DND-41 (cell line): ENCODE results near the gene DNAJB1.
"Not testable (repeated sequence)": the region's sequence is repeated elsewhere in the genome, so short reads cannot be mapped to it uniquely, and the experiment has no call there.

Experiments used
- ATAC-seq: fragments of 200-7000 bp; cut with Tn5 transposase; 3 replicates; pipeline ENCODE4 v1.9.1; 2021; ENCODE audit warnings: low read depth; ENCODE audit not compliant: insufficient read depth
- DNase-seq: peaks from one replicate; pipeline ENCODE4 v3.0.0-alpha.2; 2020
- H2AFZ ChIP-seq: 2 replicates; pipeline ENCODE4 v1.6.0; 2012; ENCODE audit warnings: low read depth, low read length
- H3K27ac ChIP-seq: 2 replicates; pipeline ENCODE4 v1.5.1; 2012; ENCODE audit warnings: low read length, inconsistent platforms
- H3K27me3 ChIP-seq: fragments of 200-600 bp; sonication (generic); 2 replicates; pipeline ENCODE4 v1.6.0; 2012; ENCODE audit warnings: low read length, mild to moderate bottlenecking, inconsistent platforms; ENCODE audit not compliant: insufficient read depth, poor library complexity
- H3K36me3 ChIP-seq: 2 replicates; pipeline ENCODE4 v1.5.1; 2012; ENCODE audit warnings: low read length, inconsistent platforms; ENCODE audit not compliant: insufficient read depth
- H3K4me1 ChIP-seq: 2 replicates; pipeline ENCODE4 v1.5.1; 2012; ENCODE audit warnings: mild to moderate bottlenecking, low read length; ENCODE audit not compliant: insufficient read depth
- H3K4me2 ChIP-seq: 2 replicates; pipeline ENCODE4 v1.6.0; 2012; ENCODE audit warnings: mild to moderate bottlenecking, moderate library complexity, low read length, inconsistent platforms; ENCODE audit not compliant: insufficient read depth
- H3K4me3 ChIP-seq, 2 experiments: fragments of 200-600 bp in 1 of 2; shearing (Covaris generic) in 1 of 2; 2 replicates each; pipeline ENCODE4 v1.5.1; 2012 to 2016; ENCODE audit warnings: inconsistent platforms in 2 of 2, low read length in 2 of 2, mild to moderate bottlenecking in 2 of 2, low read depth in 1 of 2, moderate library complexity in 1 of 2
- H3K79me2 ChIP-seq: 2 replicates; pipeline ENCODE4 v1.6.0; 2012; ENCODE audit warnings: low read length, inconsistent platforms; ENCODE audit not compliant: insufficient read depth
- H3K9ac ChIP-seq: 2 replicates; pipeline ENCODE4 v1.6.0; 2012; ENCODE audit warnings: low read depth, mild to moderate bottlenecking, inconsistent platforms, low read length, moderate library complexity
- H3K9me3 ChIP-seq: 2 replicates; pipeline ENCODE4 v1.5.1; 2012; ENCODE audit warnings: low read length, moderate library complexity, mild to moderate bottlenecking, inconsistent platforms; ENCODE audit not compliant: insufficient read depth, severe bottlenecking
- H4K20me1 ChIP-seq: 2 replicates; pipeline ENCODE4 v1.6.0; 2012; ENCODE audit warnings: low read length; ENCODE audit not compliant: insufficient read depth
- CTCF ChIP-seq: IDR thresholded peaks from 2 replicates; pipeline ENCODE4 v1.5.1; 2012; ENCODE audit warnings: borderline replicate concordance, low read length, moderate library complexity, mild to moderate bottlenecking; ENCODE audit not compliant: poor library complexity, severe bottlenecking; ENCODE audit errors: extremely low read depth
- EZH2 ChIP-seq: IDR thresholded peaks from 3 replicates; pipeline ENCODE4 v1.6.1; 2012; ENCODE audit warnings: borderline replicate concordance, low read depth, mild to moderate bottlenecking, moderate library complexity, low read length, inconsistent platforms; ENCODE audit not compliant: severe bottlenecking

Gene DNAJB1

DNA sequence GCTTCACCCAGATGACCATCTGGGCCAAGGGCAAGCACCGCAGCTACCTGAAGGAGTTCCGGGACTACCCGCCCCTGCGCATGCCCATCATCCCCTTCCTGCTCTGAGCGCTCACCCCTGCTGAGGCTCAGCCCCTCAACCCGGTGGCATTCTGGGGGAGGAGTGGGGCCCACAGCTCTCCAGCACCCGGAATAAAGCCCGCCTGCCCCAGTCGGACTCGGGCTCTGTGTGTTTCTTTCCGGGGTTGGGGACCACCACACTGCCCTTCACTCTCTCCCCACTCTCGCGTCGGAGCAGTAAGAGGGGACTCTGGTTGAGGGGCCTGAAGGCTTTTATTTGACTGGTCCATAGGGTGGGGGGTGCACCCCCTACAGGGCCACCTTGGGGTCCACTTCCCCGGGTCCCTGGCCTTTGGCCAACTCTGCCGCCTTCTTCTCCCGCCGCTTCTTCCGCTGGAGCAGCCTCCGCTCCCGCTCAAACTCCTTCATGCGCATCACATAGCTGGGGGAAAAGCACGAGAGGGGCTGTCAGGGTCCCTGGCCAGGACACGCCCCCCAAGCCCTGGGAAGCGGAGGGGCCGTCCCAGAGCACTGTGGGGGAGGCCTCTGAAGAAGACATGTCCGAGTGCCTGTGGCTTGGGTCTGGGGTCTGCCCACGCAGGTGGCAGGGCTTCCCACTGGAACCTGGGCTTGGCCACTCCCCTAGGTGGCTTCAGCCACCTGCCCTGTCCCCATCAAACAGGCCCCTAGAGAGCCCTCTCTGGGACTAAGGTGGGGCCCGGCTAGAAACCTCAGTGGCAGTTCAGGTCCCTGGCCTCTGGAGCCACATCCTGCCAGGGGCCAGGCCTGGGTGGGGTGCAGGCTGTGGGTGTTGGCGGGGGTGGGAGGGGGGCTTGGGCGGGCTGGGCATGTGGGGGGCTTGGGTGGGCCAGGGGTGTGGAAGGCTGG is 47.8 kb upstream of the DNAJB1 start:
- no peak overlapping the region for H3K9ac ChIP-seq
- H3K4me2 ChIP-seq = no peak overlapping the region
- no peak for DNase-seq
- peaks cover 54% of the 10 kb centered on the region for H3K36me3 ChIP-seq
- no peak overlapping the region for H2AFZ ChIP-seq
- no peak overlapping the region for H3K27ac ChIP-seq
- H3K79me2 ChIP-seq = peaks cover 41% of the 10 kb centered on the region
- TF ChIP-seq CTCF (no peak), EZH2 (no peak)
- no peak for ATAC-seq
- H3K4me3 ChIP-seq = no peak overlapping the region
- no peaks in the 10 kb centered on the region for H3K27me3 ChIP-seq
- peaks cover 57% of the 10 kb centered on the region for H4K20me1 ChIP-seq
- no peaks in the 10 kb centered on the region for H3K9me3 ChIP-seq
- H3K4me1 ChIP-seq = peaks cover 24% of the 10 kb centered on the region

DNA sequence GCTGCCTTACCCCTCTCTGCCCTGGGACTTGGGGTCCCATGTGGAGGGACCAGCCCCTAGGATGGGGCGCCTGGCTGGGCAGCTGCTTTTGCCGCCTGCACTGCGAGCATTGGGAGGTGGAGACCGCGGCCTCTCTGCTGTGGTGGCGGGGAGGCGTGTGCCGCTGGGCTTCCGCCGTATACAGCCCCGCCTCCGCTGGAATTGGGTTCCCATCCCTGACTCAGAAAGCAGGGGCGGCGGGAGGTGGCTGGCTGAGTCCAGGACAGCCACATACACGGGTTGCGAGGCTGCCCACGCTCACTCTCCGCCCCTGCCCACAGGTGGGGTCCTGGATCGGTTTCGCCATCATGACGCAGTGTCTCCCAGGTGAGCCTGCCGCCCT is 47.1 kb upstream of the DNAJB1 start:
- Histone ChIP-seq H3K27ac (no peak overlapping the region), H3K4me3 (no peak overlapping the region), H3K4me2 (no peak overlapping the region), H3K79me2 (peaks cover 41% of the 10 kb centered on the region), H3K9ac (no peak overlapping the region), H3K9me3 (no peaks in the 10 kb centered on the region), H3K4me1 (peaks cover 17% of the 10 kb centered on the region), H3K27me3 (no peaks in the 10 kb centered on the region), H2AFZ (no peak overlapping the region), H3K36me3 (peaks cover 54% of the 10 kb centered on the region), H4K20me1 (peaks cover 65% of the 10 kb centered on the region)
- ATAC-seq (no peak), DNase-seq (no peak)
- TF ChIP-seq CTCF (no peak), EZH2 (no peak)

GRCh38 chr19:14564652-14565297 is 46.6 kb upstream of the DNAJB1 start:
- peaks cover 70% of the 10 kb centered on the region for H4K20me1 ChIP-seq
- H3K36me3 ChIP-seq = peaks cover 54% of the 10 kb centered on the region
- H3K27me3 ChIP-seq, H3K9me3 ChIP-seq, H3K4me3 ChIP-seq, H2AFZ ChIP-seq, H3K9ac ChIP-seq, H3K4me2 ChIP-seq, H3K27ac ChIP-seq: not testable (repeated sequence)
- ATAC-seq = peak; percentile 43; the same call in 2 of the 3 replicates
- peaks cover 12% of the 10 kb centered on the region; the same call in 1 of the 2 replicates for H3K4me1 ChIP-seq
- peaks cover 42% of the 10 kb centered on the region for H3K79me2 ChIP-seq
- peak; percentile 40 for DNase-seq

- peak; percentile 62 for ATAC-seq
- Histone ChIP-seq H3K4me1 (peaks cover 6% of the 10 kb centered on the region; the same call in 1 of the 2 replicates), H4K20me1 (peaks cover 72% of the 10 kb centered on the region)
These were observed 45.9 kb upstream of the DNAJB1 start for GRCh38 chr19:14563989-14564651.

More at GRCh38 chr19:14563989-14564651, 45.9 kb upstream of the DNAJB1 start:
- peak; percentile 74 for DNase-seq
- Histone ChIP-seq H2AFZ (no peak overlapping the region), H3K9ac (no peak overlapping the region), H3K9me3 (no peaks in the 10 kb centered on the region), H3K27ac (no peak overlapping the region), H3K36me3 (peaks cover 54% of the 10 kb centered on the region), H3K27me3 (no peaks in the 10 kb centered on the region), H3K4me2 (no peak overlapping the region), H3K79me2 (peaks cover 41% of the 10 kb centered on the region), H3K4me3 (no peak overlapping the region)
- no peak for TF ChIP-seq CTCF
- no peak for TF ChIP-seq EZH2
